Subcutaneous abdominal adipose tissue (tissue), 5 donors: ENCODE data around the gene AK3.
"Not testable (repeated sequence)": the region's sequence is repeated elsewhere in the genome, so short reads cannot be mapped to it uniquely, and the experiment has no call there.

Experiments used
- H3K27ac ChIP-seq: one replicate; pipeline ENCODE4 v1.7.0; 2013; ENCODE audit warnings: low read depth, mild to moderate bottlenecking, inconsistent platforms, low read length, moderate library complexity
- H3K27me3 ChIP-seq, 5 donors: one replicate each; pipeline ENCODE4 v1.7.0; 2013; ENCODE audit warnings: low read length in 5 of 5, inconsistent platforms in 1 of 5; ENCODE audit not compliant: control insufficient read depth in 5 of 5, insufficient read depth in 4 of 5
- H3K36me3 ChIP-seq, 5 donors: one replicate each; pipeline ENCODE4 v1.7.0; 2013; ENCODE audit warnings: low read length in 5 of 5; ENCODE audit not compliant: control insufficient read depth in 5 of 5, insufficient read depth in 5 of 5
- H3K4me1 ChIP-seq, 5 donors: one replicate each; pipeline ENCODE4 v1.7.0; 2013; ENCODE audit warnings: low read length in 5 of 5, mild to moderate bottlenecking in 3 of 5, moderate library complexity in 1 of 5; ENCODE audit not compliant: control insufficient read depth in 5 of 5, insufficient read depth in 5 of 5
- H3K4me3 ChIP-seq, 5 donors: one replicate each; pipeline ENCODE4 v1.7.0; 2013; ENCODE audit warnings: low read length in 5 of 5, low read depth in 1 of 5
- H3K9ac ChIP-seq, 5 donors: one replicate each; pipeline ENCODE4 v1.7.0; 2013; ENCODE audit warnings: low read length in 5 of 5, mild to moderate bottlenecking in 4 of 5, moderate library complexity in 3 of 5
- H3K9me3 ChIP-seq, 5 donors: one replicate each; pipeline ENCODE4 v1.7.0; 2013; ENCODE audit warnings: low read length in 5 of 5; ENCODE audit not compliant: control insufficient read depth in 5 of 5
- donor health status: healthy.
- donor health status: healthy.
- donor health status: healthy.
- donor health status: healthy.
- donor health status: healthy.

The AK3 gene

DNA sequence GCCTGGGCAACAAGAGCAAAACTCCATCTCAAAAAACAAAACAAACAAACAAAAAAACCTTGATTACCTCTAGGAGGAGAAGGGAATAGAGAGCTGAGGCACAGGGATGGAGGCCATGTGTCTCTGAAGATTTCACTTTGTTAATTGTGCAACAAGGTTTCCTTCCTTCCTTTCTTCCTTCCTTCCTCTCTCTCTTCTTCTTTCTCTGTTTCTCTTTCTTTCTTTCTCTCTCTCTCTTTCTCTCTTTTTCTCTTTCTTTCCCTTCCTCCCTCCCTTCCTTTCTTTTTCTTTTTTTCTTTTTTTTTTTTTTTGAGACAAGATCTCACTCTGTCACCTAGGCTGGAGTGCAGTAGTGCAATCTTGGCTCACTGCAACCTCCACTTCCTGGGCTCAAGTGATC, 13.5 kb upstream of the AK3 start:
- H3K27ac ChIP-seq, H3K36me3 ChIP-seq, H3K4me1 ChIP-seq, H3K4me3 ChIP-seq, H3K9ac ChIP-seq, H3K27me3 ChIP-seq, H3K9me3 ChIP-seq: not testable (repeated sequence)

DNA sequence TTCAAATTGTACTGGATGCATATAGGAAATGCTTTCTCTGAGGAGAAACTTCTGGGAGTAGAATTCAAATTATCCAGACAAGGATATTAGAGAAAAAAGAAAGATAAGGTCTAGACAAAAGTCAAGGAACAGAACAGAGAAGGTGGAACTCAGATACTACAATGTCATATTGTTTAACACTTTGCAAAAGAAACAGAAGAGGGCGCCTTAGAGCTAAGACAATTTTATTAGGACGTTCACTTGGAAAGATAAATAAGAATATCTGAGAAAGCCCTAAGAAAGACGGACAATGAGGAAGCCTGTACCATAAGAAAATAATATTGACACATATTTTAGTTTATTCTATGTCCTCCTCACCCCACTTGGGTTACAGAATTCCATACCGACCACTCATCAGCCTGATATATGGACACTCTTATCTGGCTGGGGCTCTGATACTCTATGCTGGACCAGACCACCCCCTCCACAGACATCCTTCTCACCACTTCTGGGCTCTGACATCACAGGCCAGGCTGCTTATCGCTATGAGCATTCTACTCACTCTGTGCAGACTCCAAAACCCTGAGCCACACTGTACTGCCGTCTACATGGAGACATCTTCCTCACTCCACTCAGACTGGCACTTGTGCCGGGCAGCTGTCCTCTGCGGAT, 9.1 kb upstream of the AK3 start:
- no peaks in the 10 kb centered on the region for H3K4me1 ChIP-seq
- no peaks in the 10 kb centered on the region for H3K27me3 ChIP-seq
- H3K27ac ChIP-seq: no peak overlapping the region
- H3K9ac ChIP-seq: no peak overlapping the region
- H3K4me3 ChIP-seq: no peak overlapping the region
- no peaks in the 10 kb centered on the region for H3K36me3 ChIP-seq
- no peaks in the 10 kb centered on the region for H3K9me3 ChIP-seq

DNA sequence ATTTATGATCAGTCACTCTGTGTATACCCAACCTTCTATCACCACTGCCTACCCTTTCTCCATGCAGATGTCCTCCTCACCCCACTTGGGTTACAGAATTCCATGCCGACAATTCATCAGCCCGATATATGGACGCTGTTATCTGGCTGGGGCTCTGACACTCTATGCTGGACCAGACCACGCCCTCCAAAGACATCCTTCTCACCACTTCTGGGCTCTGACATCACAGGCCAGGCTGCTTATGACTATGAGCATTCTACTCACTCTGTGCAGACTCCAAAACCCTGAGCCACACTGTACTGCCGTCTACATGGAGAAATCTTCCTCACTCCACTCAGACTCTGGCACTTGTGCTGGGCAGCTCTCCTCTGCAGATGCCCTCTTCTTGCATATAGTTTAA, 7.6 kb upstream of the AK3 start:
- Histone ChIP-seq H3K4me3 (no peak overlapping the region), H3K9ac (no peak overlapping the region), H3K4me1 (no peaks in the 10 kb centered on the region), H3K9me3 (no peaks in the 10 kb centered on the region), H3K36me3 (no peaks in the 10 kb centered on the region), H3K27me3 (no peaks in the 10 kb centered on the region), H3K27ac (no peak overlapping the region)

DNA sequence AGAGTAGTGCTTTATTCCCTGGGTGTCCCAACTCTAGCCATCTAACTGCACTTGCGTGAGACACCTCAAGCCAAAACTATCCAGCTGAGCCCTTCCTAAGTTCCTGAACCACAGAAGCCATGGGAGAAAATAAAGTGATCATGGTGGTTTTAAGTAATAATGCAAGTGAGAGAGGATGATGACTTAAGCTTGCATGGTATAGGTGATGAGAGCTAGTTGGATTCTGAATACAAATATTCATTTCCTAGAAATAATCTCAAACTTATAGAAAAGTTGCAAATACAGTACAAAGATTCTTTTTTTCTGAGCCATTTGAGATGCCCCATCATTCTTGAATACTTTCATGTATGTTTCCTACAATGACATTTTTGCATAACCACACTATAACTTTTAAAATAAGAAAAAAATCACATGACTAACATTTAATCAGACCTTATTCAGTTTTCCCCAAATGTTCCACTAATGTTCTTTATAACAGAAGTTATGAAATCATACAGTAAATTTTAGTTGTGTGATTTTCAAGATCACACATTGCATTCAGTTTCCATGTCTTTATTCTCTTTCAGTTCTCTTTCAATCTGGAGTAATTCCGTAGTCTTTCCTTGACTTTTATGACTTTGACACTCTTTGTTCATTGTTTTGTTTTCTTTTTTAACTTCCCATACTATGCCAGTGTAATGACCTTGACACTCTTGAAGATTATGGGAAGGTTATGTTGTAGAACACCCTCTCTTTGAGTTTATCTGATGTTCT, 5.5 kb upstream of the AK3 start:
- Histone ChIP-seq H3K36me3 (no peaks in the 10 kb centered on the region), H3K9me3 (no peaks in the 10 kb centered on the region), H3K9ac (no peak overlapping the region), H3K27ac (no peak overlapping the region), H3K4me1 (peaks cover 0 to 8% (median 7%) of the 10 kb centered on the region in 5 donors), H3K4me3 (no peak overlapping the region), H3K27me3 (no peaks in the 10 kb centered on the region)

DNA sequence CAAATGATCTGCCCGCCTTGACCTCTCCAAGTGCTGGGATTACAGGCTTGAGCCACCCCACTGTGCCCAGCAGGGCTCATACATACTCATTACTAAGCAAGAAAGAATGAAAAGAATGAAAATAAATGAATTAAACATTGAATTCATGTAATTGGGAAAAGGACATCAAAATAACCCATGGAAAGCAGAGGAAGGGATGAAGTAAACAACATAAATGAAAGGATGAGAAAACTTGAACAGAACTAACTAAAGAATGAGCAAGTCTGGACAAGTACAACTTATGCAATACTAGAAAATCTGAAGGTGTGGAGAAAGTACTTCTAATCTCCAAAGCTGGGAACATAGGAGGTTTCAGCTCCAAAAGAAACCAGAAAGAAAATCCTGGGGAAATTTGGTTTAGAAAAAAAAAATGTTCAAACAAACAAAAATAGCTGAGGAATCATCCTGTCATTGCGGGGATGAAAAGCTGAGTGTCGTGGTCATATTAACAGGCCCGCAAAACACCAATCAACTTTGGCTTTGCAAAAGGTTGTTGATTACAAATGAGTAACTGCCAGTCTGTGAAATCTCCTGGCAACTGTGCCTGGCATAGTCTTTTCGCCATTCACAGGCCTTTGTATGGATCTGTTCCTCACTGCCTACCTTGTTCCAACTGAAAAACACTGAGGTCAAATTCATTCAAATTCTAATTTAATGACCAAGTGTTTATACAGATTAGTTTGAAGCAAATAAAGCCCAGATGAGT, 2.3 kb upstream of the AK3 start:
- Histone ChIP-seq H3K27me3 (no peaks in the 10 kb centered on the region), H3K9me3 (no peaks in the 10 kb centered on the region), H3K9ac (no peak overlapping the region), H3K4me1 (peaks cover 0 to 27% (median 21%) of the 10 kb centered on the region in 5 donors), H3K4me3 (no peak overlapping the region), H3K36me3 (no peaks in the 10 kb centered on the region), H3K27ac (no peak overlapping the region)

DNA sequence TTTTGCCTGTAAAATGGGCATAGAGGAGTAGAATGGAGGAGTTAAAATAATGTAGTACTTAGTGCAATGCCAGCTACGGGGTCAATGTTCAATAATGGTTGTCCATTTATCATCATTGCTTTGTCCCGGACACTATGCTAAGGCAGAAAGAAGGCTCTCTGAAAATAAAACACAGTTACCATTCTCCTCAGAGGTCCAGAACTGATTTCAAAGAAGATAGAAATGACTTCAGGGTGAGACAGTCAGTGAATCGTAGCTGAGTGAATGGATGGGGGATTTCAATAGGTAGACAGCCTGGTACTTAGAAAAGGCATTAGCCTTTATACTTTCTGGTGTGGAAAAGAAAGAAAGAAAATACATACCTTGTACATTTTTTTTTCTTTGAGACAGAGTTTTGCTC, 1.2 kb upstream of the AK3 start:
- no peaks in the 10 kb centered on the region for H3K9me3 ChIP-seq
- H3K4me1 ChIP-seq: peaks cover 0 to 27% (median 21%) of the 10 kb centered on the region in 5 donors
- H3K9ac ChIP-seq: peak overlapping the region; percentile 56 to 96 (median 83)
- no peaks in the 10 kb centered on the region for H3K27me3 ChIP-seq
- H3K36me3 ChIP-seq: no peaks in the 10 kb centered on the region
- H3K4me3 ChIP-seq: peak overlapping the region in 4 of 5 donors; percentile 35 to 84 (median 80)
- peak overlapping the region; percentile 86 for H3K27ac ChIP-seq

DNA sequence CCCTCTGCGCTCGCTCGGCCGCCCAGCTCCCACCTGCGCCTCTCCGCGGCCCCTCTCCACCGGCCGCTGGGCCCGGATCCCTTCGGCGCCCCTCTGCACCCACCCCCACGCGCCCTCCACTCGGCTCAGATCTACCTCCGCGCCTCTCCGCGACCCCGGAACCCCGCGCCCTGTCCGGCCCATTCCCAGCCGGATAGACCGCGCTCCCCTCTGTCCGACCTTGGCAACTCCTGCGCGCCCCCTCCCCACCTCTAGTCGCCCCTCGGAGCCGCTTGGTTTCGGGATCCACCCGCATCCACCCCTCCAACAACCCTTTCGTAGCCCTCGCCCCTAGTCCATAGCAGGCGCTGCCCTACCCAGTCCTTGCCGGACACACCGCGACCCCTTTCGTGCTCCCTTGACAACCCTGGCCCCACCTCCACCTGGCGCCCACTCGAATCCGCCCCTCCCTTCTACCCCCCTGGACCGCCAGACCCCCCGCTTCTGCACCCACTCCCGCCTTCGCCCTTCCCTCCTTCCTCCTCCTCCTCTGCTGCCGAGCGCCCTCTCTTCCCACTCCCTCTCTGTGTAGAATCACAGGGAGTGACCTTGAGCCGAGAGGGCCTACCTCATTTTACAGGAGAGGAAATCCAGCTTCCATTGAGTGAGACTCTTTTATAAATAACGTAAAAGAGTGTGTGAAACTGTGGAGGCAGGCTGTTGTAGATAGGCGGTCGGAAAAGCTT, 525 bp upstream of the AK3 start:
- Histone ChIP-seq H3K4me1 (peaks cover 0 to 27% (median 21%) of the 10 kb centered on the region in 5 donors), H3K36me3 (no peaks in the 10 kb centered on the region), H3K9me3 (no peaks in the 10 kb centered on the region), H3K27me3 (no peaks in the 10 kb centered on the region), H3K4me3 (peak overlapping the region; percentile 35 to 88 (median 84)), H3K9ac (peak overlapping the region; percentile 56 to 96 (median 83)), H3K27ac (peak overlapping the region; percentile 86)

DNA sequence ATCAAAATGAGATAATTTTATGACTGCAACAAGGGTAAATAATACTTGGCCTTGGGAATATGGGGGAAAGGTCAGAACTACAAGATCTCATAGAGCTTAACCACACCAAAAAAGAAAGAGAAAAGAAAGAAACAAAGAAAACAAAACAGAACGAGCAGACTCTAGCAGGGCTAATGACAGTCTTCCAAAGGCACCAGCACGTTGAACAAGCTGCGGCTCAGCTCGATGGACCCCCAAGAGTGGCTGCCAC, 689 bp downstream of the AK3 start:
- Histone ChIP-seq H3K27ac (peak overlapping the region; percentile 97), H3K36me3 (no peaks in the 10 kb centered on the region), H3K9me3 (no peaks in the 10 kb centered on the region), H3K4me3 (peak overlapping the region; percentile 77 to 88 (median 84)), H3K4me1 (peaks cover 0 to 27% (median 21%) of the 10 kb centered on the region in 5 donors), H3K9ac (peak overlapping the region; percentile 75 to 96 (median 91)), H3K27me3 (no peaks in the 10 kb centered on the region)

DNA sequence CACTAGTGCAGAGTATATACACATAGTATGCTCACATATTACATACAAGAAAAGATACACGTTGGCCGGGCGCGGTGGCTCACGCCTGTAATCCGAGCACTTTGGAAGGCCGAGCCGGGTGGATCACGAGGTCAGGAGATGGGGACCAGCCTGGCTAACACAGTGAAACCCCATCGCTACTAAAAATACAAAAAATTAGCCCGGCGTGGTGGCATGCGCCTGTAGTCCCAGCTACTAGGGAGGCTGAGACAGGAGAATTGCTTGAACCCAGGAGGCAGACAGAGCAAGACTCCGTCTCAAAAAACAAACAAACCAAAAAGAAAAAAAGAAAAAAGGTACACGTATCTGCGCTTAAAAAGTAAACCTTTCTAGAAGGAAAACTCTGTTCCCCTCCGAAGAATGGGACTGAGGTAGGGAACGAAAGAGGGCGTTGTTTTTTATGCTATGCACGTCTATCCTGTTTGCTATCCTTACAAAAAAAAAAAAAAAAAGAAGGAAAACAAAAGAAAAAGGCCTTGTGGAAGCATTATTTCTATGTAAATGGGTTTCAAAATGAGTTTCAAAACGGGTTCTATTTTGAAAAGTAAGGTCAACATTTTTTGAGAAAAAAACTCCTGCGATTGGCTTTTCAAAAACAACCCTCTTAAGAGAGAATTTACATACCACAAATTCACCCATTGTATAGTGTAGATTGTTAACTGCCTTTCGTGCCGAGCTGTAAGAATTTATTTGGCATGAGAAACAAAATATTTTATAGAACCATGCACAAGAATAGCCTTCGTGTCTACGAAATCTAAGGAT, 1.2 kb downstream of the AK3 start:
- Histone ChIP-seq H3K27ac (peak overlapping the region; percentile 97), H3K27me3 (no peaks in the 10 kb centered on the region), H3K4me3 (peak overlapping the region; percentile 77 to 88 (median 84)), H3K9ac (peak overlapping the region; percentile 75 to 96 (median 91)), H3K9me3 (no peaks in the 10 kb centered on the region), H3K4me1 (peaks cover 0 to 27% (median 21%) of the 10 kb centered on the region in 5 donors), H3K36me3 (no peaks in the 10 kb centered on the region)
